Loucy (cell line): Measurements from ENCODE around the gene CLTCL1.

ENCODE experiments used
- H2AFZ ChIP-seq: fragments of 200-600 bp; sonication (generic); 2 replicates; pipeline ENCODE4 v1.6.0; 2016; ENCODE audit warnings: antibody characterized with exemption, mild to moderate bottlenecking, low read length, moderate library complexity
- H3F3A ChIP-seq: fragments of 200-600 bp; 2 replicates; pipeline ENCODE4 v1.6.0; 2016; ENCODE audit warnings: antibody characterized with exemption, low read depth, mild to moderate bottlenecking
- H3K27me3 ChIP-seq: fragments of 200-600 bp; sonication (generic); 2 replicates; pipeline ENCODE4 v1.6.1; 2014; ENCODE audit warnings: low read length, mild to moderate bottlenecking; ENCODE audit not compliant: insufficient read depth, poor library complexity, severe bottlenecking
- H3K36me3 ChIP-seq: fragments of 200-600 bp; sonication (generic); 2 replicates; pipeline ENCODE4 v1.6.1; 2016; ENCODE audit warnings: low read length; ENCODE audit not compliant: insufficient read depth
- H3K4me1 ChIP-seq: fragments of 200-600 bp; sonication (generic); 2 replicates; pipeline ENCODE4 v1.5.1; 2014; ENCODE audit warnings: low read length, mild to moderate bottlenecking; ENCODE audit not compliant: insufficient read depth, poor library complexity, severe bottlenecking
- H3K4me2 ChIP-seq: fragments of 200-600 bp; sonication (generic); 2 replicates; pipeline ENCODE4 v1.6.0; 2014; ENCODE audit warnings: antibody characterized with exemption, low read length, low read depth, mild to moderate bottlenecking; ENCODE audit not compliant: poor library complexity, severe bottlenecking
- H3K4me3 ChIP-seq: fragments of 200-600 bp; sonication (generic); 2 replicates; pipeline ENCODE4 v1.5.1; 2014; ENCODE audit warnings: low read length, mild to moderate bottlenecking, mixed read lengths; ENCODE audit not compliant: poor library complexity, severe bottlenecking
- H3K79me2 ChIP-seq: fragments of 200-600 bp; sonication (generic); 2 replicates; pipeline ENCODE4 v1.6.1; 2014; ENCODE audit warnings: low read length; ENCODE audit not compliant: insufficient read depth
- H3K9ac ChIP-seq: fragments of 200-600 bp; sonication (generic); 2 replicates; pipeline ENCODE4 v1.6.0; 2014; ENCODE audit warnings: mild to moderate bottlenecking, low read depth, low read length, moderate library complexity; ENCODE audit not compliant: poor library complexity, severe bottlenecking
- H3K9me2 ChIP-seq: fragments of 200-600 bp; sonication (generic); replicated peaks from 2 replicates; pipeline ENCODE4 v1.6.1; 2016; ENCODE audit warnings: low read depth, low read length, mixed read lengths
- H3K9me3 ChIP-seq: fragments of 200-600 bp; sonication (generic); 2 replicates; pipeline ENCODE4 v1.6.1; 2014; ENCODE audit warnings: mild to moderate bottlenecking, antibody characterized with exemption, low read length, low read depth; ENCODE audit not compliant: insufficient read depth
- H4K20me1 ChIP-seq: fragments of 200-600 bp; sonication (generic); 2 replicates; pipeline ENCODE4 v1.6.0; 2014; ENCODE audit warnings: antibody characterized with exemption, low read length, mild to moderate bottlenecking; ENCODE audit not compliant: insufficient read depth, poor library complexity, severe bottlenecking
- CTCF ChIP-seq: fragments of 200-600 bp; sonication (generic); conservative IDR thresholded peaks from 2 replicates; pipeline ENCODE4 v1.5.1; 2014; ENCODE audit warnings: mild to moderate bottlenecking, antibody characterized with exemption, low read length
- EZH2phosphoT487 ChIP-seq: fragments of 200-600 bp; IDR thresholded peaks from 2 replicates; pipeline ENCODE4 v1.6.1; 2018; ENCODE audit warnings: antibody characterized with exemption, mild to moderate bottlenecking, moderate library complexity, borderline replicate concordance

Gene CLTCL1

GRCh38 chr22:19201869-19202798 lies 89.4 kb downstream of the CLTCL1 start:
- no peaks in the 10 kb centered on the region for H4K20me1 ChIP-seq
- TF ChIP-seq EZH2phosphoT487 (no peak), CTCF (no peak)
- no peaks in the 10 kb centered on the region for H3K27me3 ChIP-seq
- H3K4me3 ChIP-seq, result no peak overlapping the region
- H3F3A ChIP-seq, result no peaks in the 10 kb centered on the region
- no peaks in the 10 kb centered on the region for H3K9me2 ChIP-seq
- no peak overlapping the region for H3K4me2 ChIP-seq
- H3K36me3 ChIP-seq, result no peaks in the 10 kb centered on the region
- H3K79me2 ChIP-seq, result no peaks in the 10 kb centered on the region
- no peak overlapping the region for H2AFZ ChIP-seq
- H3K9me3 ChIP-seq, result no peaks in the 10 kb centered on the region
- no peaks in the 10 kb centered on the region for H3K4me1 ChIP-seq
- no peak overlapping the region for H3K9ac ChIP-seq

- H3F3A ChIP-seq, result no peaks in the 10 kb centered on the region
- H4K20me1 ChIP-seq, result no peaks in the 10 kb centered on the region
- H3K27me3 ChIP-seq, result no peaks in the 10 kb centered on the region
- H3K36me3 ChIP-seq, result no peaks in the 10 kb centered on the region
- H3K4me2 ChIP-seq, result no peak overlapping the region
- TF ChIP-seq EZH2phosphoT487 (no peak), CTCF (no peak)
- H3K4me3 ChIP-seq, result no peak overlapping the region
- no peak overlapping the region for H3K9ac ChIP-seq
- no peaks in the 10 kb centered on the region for H3K9me3 ChIP-seq
- H3K4me1 ChIP-seq, result peaks cover 1% of the 10 kb centered on the region
- no peaks in the 10 kb centered on the region for H3K79me2 ChIP-seq
- H2AFZ ChIP-seq, result no peak overlapping the region
- no peaks in the 10 kb centered on the region for H3K9me2 ChIP-seq
Measured at GRCh38 chr22:19201130-19201868, 90.2 kb downstream of the CLTCL1 start.

GRCh38 chr22:19199479-19199878 lies 92.0 kb downstream of the CLTCL1 start:
- Histone ChIP-seq H3K9me3 (no peaks in the 10 kb centered on the region), H3K27me3 (no peaks in the 10 kb centered on the region), H3K9me2 (no peaks in the 10 kb centered on the region), H3K4me1 (peaks cover 18% of the 10 kb centered on the region), H2AFZ (no peak overlapping the region), H3K36me3 (no peaks in the 10 kb centered on the region), H3K9ac (no peak overlapping the region), H4K20me1 (no peaks in the 10 kb centered on the region), H3K79me2 (no peaks in the 10 kb centered on the region), H3K4me3 (no peak overlapping the region), H3F3A (no peaks in the 10 kb centered on the region), H3K4me2 (no peak overlapping the region)
- no peak for TF ChIP-seq EZH2phosphoT487
- no peak for TF ChIP-seq CTCF
